ENCODE measurements around the gene MS4A13.
"Not testable (repeated sequence)": the region's sequence is repeated elsewhere in the genome, so short reads cannot be mapped to it uniquely, and the experiment has no call there.

MS4A13 gene, protein sequence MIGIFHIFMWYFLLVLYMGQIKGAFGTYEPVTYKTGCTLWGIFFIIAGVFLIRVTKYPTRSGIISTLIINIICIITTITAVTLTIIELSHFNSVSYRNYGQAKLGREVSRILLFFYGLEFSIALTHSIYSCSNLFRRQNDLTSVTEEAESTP

GRCh38 chr11:60515144-60515855, at the start of gene MS4A13:
TSS of gene MS4A13 (plus strand) at chr11:60515392. CDS start at chr11:60518084, 2,692 bp downstream.
- DNase-seq (ENCODE audit: low read depth) = no peak

- no peak for DNase-seq (ENCODE audit: low read depth)
Measured at GRCh38 chr11:60468829-60469228, 46.4 kb upstream of the MS4A13 start.

DNA sequence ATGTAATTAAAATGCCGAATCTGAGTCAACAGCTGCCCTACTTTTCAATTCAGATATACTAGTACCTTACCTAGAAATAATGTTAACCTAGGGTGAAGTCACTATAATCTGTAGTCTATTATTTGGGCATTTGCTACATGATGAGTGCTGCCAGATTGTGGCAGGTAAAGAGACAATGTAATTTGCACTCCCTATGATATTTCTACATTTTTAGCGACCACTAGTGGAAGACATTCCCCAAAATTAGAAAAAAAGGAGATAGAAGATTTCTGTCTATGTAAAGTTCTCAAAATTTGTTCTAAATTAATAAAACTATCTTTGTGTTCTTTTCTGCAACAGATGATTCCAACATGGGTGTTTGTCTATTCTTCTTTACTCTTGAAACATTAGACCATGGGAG, 45.5 kb upstream of the MS4A13 start:
- no peak for DNase-seq (ENCODE audit: low read depth)

GRCh38 chr11:60477035-60477445, 38.2 kb upstream of the MS4A13 start:
- no peak for DNase-seq (ENCODE audit: low read depth)

- DNase-seq (ENCODE audit: low read depth) = no peak
Measured at GRCh38 chr11:60482361-60482760, 32.8 kb upstream of the MS4A13 start.

DNA sequence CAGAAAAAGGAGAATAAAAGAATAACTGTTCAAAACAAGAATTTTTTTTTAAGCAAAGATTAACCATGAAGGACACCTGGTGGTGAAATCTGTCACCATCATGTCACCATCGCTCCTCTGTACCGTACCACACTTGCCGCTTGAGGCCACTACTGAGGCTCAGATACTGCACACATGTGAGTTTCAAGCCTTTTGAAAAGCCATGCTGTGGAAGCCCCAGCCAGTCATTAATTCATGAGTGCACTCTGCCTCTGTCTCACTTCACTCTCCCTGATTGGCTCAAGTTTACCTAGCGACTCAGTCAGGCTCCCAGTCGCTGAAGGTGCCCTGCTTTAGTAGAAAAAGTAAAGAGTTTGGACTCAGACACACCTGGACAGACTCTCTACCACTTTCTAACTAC, 29.2 kb upstream of the MS4A13 start:
- DNase-seq (ENCODE audit: low read depth) = no peak

- DNase-seq (ENCODE audit: low read depth) = no peak
Measured at GRCh38 chr11:60492488-60493009, 22.6 kb upstream of the MS4A13 start, which contains the start of gene MS4A12. TSS of gene MS4A12 (plus strand) at chr11:60492778. CDS start at chr11:60497319, 4,541 bp downstream.

GRCh38 chr11:60493454-60493853, 21.7 kb upstream of the MS4A13 start:
- no peak for DNase-seq (ENCODE audit: low read depth)

DNA sequence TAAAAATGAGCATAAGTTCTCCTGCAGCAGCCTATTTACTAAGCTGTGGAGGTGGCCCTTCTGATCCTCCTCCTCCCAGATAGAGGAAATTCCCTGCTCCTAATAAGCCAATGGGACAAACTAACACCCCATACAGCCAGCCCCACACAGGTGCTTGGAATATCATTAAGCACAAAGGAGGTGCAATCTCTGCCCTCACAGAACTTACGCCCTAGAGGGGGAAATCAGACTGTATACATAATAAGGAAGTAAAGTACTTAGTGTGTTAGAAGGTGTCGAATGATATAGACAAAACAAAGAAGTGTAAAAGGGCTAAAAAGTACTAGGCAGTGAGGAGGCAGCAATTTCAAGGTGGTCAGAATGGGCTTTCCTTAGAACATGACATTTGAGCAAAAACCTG, 16.8 kb upstream of the MS4A13 start:
- DNase-seq (ENCODE audit: low read depth) = no peak

GRCh38 chr11:60498853-60499252, 16.3 kb upstream of the MS4A13 start:
- DNase-seq (ENCODE audit: low read depth) = no peak

- DNase-seq (ENCODE audit: low read depth) = no peak
Measured at GRCh38 chr11:60500276-60500910, 14.8 kb upstream of the MS4A13 start.

DNA sequence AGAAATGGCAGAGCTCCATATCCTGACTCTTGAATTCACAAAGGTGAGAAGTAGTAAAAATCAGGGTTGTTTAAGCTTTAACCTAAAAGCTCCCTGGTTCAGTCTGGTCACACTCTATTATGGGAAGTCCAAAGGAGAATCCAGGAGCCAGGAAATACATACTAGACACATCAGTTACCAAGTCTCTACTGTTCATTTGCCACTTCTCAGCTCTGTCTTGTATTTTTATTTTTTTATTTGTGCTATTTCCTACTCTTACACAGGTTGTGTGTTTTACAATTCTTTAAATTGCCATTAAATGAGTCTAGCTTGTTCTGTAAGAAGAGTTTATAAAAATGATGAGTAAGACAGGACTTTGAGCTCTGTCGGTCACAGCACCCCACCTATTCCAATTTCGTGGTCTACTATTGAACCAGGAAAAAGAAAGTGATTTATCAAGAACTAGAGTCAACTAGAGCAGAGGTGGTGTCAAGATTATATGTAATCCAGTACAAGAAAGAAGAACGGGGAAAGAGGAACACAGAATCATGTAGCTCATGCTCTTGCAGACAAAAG, 12.9 kb upstream of the MS4A13 start:
- no peak for DNase-seq (ENCODE audit: low read depth)

DNA sequence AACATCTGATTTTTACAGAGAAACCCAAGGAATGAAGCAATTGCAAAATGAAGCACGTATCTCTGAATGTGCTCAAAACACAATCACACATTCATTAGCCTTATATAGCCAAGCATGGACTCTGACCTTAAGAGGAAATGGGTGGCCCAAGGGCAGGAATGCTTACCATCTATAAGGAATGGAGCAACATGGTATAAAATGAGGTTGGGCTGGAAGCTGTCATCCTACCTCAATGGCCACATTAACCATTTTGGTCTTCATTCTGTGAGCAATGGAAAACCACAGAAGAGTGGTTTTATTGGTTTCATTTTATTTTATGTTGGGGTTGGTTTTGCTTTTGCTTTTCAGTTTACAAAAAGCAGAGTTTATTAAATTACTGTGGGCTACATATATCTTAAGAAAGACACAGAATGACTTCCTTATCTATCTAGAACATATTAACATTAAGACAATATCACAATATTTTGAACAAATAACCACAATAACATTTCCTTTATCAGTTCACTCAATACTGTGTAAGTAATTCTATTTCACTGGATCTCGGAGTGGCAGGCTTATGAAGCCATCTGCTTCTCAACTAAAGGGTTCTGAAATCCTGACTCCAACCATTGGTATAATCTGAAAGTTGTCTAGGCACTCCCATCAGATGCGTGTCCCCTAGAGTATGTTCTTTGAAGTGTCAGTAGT, 10.8 kb upstream of the MS4A13 start:
- no peak for DNase-seq (ENCODE audit: low read depth)

DNA sequence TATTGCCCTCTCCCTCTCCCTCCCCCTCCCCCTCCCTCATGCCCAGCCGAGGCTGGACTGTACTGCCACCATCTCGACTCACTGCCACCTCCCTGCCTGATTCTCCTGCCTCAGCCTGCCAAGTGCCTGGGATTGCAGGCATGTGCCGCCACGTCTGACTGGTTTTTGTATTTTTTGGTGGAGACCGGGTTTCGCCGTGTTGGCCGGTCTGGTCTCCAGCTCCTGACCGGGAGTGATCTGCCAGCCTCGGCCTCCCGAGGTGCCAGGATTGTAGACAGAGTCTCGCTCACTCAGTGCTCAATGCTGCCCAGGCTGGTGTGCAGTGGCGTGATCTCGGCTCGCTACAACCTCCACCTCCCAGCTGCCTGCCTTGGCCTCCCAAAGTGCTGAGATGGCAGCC, 5.6 kb upstream of the MS4A13 start:
- not testable (repeated sequence) for DNase-seq (ENCODE audit: low read depth)

- not testable (repeated sequence) for DNase-seq (ENCODE audit: low read depth)
Measured at GRCh38 chr11:60510209-60510608, 5.0 kb upstream of the MS4A13 start.

- DNase-seq (ENCODE audit: low read depth) = no peak
Measured at GRCh38 chr11:60511393-60511792, 3.8 kb upstream of the MS4A13 start.

DNA sequence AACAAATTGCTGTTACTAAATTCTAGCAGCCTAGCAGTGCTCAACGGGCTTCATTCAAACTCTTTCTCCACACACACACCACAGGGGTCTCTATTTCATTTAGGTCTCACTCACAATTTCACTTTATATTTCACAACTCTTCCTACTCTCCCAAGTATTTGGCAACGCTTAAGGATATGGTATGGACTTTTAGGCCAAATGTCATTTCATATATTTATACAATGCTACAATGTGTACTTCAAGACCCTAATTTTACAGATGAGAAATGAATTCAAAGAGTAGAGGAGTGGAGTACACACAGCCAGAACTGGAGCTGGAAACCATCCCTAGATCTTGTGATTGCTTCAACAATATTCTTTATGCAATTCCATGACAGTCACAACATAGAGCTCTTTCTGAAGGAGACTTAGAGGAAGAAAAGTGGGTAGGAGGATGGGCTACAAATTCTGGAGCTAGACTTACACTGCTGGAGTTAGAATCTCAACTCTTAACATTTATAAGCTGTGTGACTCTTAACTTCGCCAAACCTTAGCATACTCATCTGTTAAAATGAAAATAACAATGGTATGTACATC, 2.5 kb upstream of the MS4A13 start:
- DNase-seq (ENCODE audit: low read depth) = no peak

DNA sequence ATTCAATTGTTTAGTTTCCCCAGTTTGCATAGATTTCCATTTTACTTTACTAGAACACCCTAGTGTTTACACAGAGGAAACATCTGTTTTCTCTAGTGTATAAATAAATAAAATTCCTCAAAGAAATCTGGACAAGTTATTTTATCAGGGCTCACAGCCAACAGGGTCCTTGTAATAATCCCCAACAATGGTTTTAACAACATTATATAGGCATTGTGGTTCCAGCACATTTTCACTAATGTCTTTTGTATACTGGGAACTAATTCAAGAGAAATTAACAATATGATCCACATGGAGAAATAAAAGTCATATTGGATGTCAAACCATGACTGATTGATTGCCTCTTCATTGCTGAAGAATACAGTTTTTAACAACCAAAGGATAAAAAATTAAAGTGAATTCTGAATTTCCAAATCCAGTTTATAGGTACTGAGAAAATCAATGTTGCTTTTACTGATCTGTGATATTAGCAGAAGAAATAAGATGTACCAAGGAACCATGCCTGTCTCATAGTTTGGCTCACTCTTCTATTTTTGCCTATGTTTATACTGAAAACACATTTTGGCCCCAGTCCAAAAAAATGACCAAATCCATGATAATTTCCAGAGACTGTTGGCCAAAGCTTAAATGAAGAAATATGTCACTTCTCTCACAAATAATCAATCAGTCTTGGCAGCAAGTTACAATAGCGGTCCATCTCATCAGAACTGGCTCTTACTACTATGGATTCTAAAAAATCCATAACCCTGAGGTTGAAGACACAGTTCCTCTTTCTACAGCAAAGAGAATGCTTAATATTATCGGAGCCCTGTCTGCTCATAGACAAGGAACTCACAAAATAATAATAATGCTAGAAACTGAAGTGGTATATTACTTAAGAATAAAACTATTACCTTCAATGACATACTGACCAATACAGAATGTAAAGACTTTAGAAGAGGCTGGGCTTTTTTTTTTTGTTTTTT, 1.4 kb upstream of the MS4A13 start:
- DNase-seq (ENCODE audit: low read depth) = no peak

- no peak for DNase-seq (ENCODE audit: low read depth)
Measured at GRCh38 chr11:60528465-60528864, 13.3 kb downstream of the MS4A13 start.

DNA sequence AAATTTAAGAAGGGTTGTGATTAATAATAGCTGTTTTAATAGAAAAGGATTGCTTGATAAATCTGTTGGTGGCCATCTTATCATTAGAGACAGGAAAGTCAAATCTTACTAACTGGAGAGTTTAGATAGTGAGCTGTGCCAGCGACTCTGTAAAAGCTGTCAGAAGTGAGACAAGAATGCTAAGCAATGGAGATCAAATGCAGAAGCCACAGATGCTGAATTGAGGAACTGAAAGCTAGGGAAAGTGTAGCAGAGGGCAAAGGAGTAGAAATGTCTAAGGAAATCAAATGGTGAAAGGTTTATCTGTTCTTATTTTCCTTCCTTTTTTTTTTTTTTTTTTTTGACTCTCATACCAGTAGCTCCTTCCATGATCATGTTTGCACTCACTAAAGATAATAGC, 13.7 kb downstream of the MS4A13 start:
- DNase-seq (ENCODE audit: low read depth) = no peak
